Measurements from ENCODE around the gene RNF212. TPM values are rescaled to one million over a fixed set of nuclear protein-coding genes. Genes with fewer than 3 reads are reported as not detected.
A peak's percentile ranks its signal among the peaks of the same experiment; 100 is the strongest.

RNF212 gene
- total RNA-seq, 1 experiment from 2014 or later = not detected

DNA sequence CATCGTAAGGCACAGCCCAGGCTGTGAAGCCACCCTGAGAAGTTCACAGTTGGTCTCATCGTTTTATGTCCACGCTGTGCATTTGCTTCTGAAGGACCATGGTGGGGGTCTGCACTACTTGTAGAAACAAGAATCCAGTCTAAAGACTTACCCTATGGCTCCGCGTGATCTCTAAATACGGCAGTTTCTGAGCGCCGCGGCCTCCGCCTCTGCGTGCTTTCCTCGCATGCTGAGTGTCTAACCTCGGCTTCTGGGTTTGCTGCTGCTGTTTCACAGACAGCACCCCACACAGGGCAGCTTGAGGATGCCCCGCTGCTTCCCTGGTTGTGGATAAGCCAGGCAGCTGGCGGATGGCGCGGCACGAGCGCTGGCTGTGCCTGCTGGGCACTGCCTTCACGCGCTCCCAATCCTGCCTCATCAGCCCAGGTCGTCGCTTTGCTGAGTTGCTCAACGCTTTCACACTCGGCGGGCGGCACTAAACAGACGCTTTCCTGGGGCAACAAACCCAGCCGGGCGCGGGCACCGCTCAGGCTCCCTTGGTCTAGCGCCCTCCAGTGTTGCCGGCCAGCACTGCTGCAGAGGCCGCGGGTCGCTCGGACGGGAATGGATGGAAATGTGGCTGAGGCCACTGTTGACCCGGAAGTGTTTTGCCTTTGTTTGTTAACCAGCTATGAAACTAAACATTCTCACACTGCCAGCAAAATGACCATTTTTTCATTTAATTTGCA, 62.7 kb downstream of the RNF212 start:
- Histone ChIP-seq H3K4me3 (ENCODE audit: low read depth, low read length) (no peak overlapping the region), H3K27me3 (replicated peaks; ENCODE audit: control insufficient read depth, insufficient read depth, low read length) (no peaks in the 10 kb centered on the region), H3K4me1 (peaks cover 4% of the 10 kb centered on the region), H3K9me3 (no peaks in the 10 kb centered on the region), H3K36me3 (ENCODE audit: control insufficient read depth, insufficient read depth, low read length) (no peaks in the 10 kb centered on the region)
- H3K4me3 Mint-ChIP-seq (ENCODE audit: unreplicated experiment) = no peak overlapping the region
- no TSS peak for BruUV-seq (replicated peaks)
- H3K4me1 Mint-ChIP-seq (ENCODE audit: low read depth, unreplicated experiment) = no peaks in the 10 kb centered on the region
- no peaks in the 10 kb centered on the region for H3K36me3 Mint-ChIP-seq (ENCODE audit: insufficient read depth, unreplicated experiment)
- ChIA-PET POLR2A (no interaction called here), CTCF (interaction anchor here (0.7 to 1.2 kb wide), 2 partner anchors 11 to 14 kb away, joined by 3 read pairs; no protein-coding TSS in a partner anchor)
- no peak overlapping the region for H3K27ac Mint-ChIP-seq (ENCODE audit: unreplicated experiment)
- TF ChIP-seq, protein P1, sequence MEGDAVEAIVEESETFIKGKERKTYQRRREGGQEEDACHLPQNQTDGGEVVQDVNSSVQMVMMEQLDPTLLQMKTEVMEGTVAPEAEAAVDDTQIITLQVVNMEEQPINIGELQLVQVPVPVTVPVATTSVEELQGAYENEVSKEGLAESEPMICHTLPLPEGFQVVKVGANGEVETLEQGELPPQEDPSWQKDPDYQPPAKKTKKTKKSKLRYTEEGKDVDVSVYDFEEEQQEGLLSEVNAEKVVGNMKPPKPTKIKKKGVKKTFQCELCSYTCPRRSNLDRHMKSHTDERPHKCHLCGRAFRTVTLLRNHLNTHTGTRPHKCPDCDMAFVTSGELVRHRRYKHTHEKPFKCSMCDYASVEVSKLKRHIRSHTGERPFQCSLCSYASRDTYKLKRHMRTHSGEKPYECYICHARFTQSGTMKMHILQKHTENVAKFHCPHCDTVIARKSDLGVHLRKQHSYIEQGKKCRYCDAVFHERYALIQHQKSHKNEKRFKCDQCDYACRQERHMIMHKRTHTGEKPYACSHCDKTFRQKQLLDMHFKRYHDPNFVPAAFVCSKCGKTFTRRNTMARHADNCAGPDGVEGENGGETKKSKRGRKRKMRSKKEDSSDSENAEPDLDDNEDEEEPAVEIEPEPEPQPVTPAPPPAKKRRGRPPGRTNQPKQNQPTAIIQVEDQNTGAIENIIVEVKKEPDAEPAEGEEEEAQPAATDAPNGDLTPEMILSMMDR (IDR thresholded peaks at IDR 0.05; ENCODE audit: insufficient read depth in 1 of 2, low read depth in 1 of 2, low read length in 1 of 2, severe bottlenecking in 1 of 2, unreplicated experiment in 1 of 2) = no peak
- DNase-seq = peak in 1 of 2 experiments; percentile 7
- peaks cover 9% of the 10 kb centered on the region for H3K27me3 Mint-ChIP-seq (ENCODE audit: insufficient read depth, unreplicated experiment)
- H3K9me3 Mint-ChIP-seq (ENCODE audit: unreplicated experiment) = no peaks in the 10 kb centered on the region
- intact Hi-C loops (cut with micrococcal nuclease; ENCODE audit: unreplicated experiment) = no loop called here

DNA sequence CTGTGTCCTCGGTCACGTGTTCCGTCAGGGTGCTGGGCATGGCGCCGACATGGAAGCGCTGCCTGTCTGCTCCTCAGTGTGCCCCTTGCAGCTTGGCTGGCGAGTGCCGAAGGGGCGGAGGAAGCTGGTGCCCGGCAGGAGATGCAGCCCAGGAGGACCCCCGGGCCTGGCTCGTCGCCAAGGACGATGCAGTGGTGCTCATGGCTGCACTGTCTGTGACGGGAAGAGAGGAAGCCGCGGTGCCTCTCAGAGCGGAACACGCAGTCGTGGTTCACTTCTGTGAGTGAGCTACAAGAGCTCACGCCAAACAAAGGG, 63.8 kb downstream of the RNF212 start:
- intact Hi-C loops (cut with micrococcal nuclease; ENCODE audit: unreplicated experiment) = no loop called here
- TF ChIP-seq, protein P1 (IDR thresholded peaks at IDR 0.05; ENCODE audit: insufficient read depth in 1 of 2, low read depth in 1 of 2, low read length in 1 of 2, severe bottlenecking in 1 of 2, unreplicated experiment in 1 of 2) = no peak
- DNase-seq = no peak
- no peaks in the 10 kb centered on the region for H3K36me3 ChIP-seq (ENCODE audit: control insufficient read depth, insufficient read depth, low read length)
- Mint-ChIP-seq H3K9me3 (ENCODE audit: unreplicated experiment) (no peaks in the 10 kb centered on the region), H3K4me1 (ENCODE audit: low read depth, unreplicated experiment) (no peaks in the 10 kb centered on the region), H3K4me3 (ENCODE audit: unreplicated experiment) (no peak overlapping the region), H3K36me3 (ENCODE audit: insufficient read depth, unreplicated experiment) (no peaks in the 10 kb centered on the region), H3K27me3 (ENCODE audit: insufficient read depth, unreplicated experiment) (peaks cover 9% of the 10 kb centered on the region), H3K27ac (ENCODE audit: unreplicated experiment) (no peak overlapping the region)
- H3K27me3 ChIP-seq (replicated peaks; ENCODE audit: control insufficient read depth, insufficient read depth, low read length) = no peaks in the 10 kb centered on the region
- CTCF ChIA-PET = no interaction called here
- no peak overlapping the region for H3K4me3 ChIP-seq (ENCODE audit: low read depth, low read length)
- H3K4me1 ChIP-seq = peaks cover 15% of the 10 kb centered on the region
- POLR2A ChIA-PET = no interaction called here
- H3K9me3 ChIP-seq = no peaks in the 10 kb centered on the region
- BruUV-seq (replicated peaks) = no TSS peak

DNA sequence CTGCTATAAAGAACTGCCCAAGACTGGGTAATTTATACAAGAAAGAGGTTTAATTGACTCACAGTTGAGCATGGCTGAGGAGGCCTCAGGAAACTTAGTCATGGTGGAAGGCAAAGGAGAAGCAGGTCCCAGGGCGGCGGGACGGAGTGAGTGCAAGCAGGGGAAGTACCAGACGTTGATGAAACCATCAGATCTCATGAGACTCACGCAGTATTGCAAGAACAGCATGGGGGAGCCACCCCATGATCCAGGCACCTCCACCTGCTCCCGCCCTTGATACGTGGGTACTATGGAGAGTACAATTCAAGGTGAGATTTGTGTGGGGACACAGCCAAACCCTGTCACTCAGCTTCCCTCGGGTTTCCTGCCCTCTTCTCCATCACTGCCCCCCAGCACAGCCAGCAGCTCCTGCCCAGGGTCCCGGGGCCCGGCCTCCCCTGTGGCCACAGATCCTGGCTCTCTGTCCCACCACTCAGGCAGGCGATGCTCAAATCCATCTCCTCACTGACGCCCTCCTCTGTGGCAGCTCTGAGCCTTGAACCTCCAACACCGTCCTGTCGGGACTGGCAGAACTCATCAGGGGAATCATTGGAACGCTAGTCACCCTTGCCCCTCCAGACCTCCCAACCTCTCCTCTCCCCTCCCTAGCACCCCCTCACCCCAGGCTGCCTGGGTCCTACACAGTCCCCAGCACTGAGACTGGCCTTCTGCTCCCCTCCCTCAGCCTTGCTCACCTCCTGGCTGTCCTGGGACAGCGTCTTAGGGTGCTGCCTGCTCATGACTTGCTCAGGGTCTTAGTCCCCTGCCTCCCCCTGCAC, 64.4 kb downstream of the RNF212 start:
- no peak overlapping the region for H3K4me3 ChIP-seq (ENCODE audit: low read depth, low read length)
- H3K27me3 ChIP-seq (replicated peaks; ENCODE audit: control insufficient read depth, insufficient read depth, low read length) = no peaks in the 10 kb centered on the region
- CTCF ChIA-PET = no interaction called here
- no peaks in the 10 kb centered on the region for H3K36me3 ChIP-seq (ENCODE audit: control insufficient read depth, insufficient read depth, low read length)
- H3K9me3 ChIP-seq = no peaks in the 10 kb centered on the region
- no TSS peak for BruUV-seq (replicated peaks)
- no peak overlapping the region for H3K27ac Mint-ChIP-seq (ENCODE audit: unreplicated experiment)
- H3K4me1 ChIP-seq = peaks cover 21% of the 10 kb centered on the region
- no peaks in the 10 kb centered on the region for H3K9me3 Mint-ChIP-seq (ENCODE audit: unreplicated experiment)
- no peak overlapping the region for H3K4me3 Mint-ChIP-seq (ENCODE audit: unreplicated experiment)
- peaks cover 9% of the 10 kb centered on the region for H3K27me3 Mint-ChIP-seq (ENCODE audit: insufficient read depth, unreplicated experiment)
- H3K4me1 Mint-ChIP-seq (ENCODE audit: low read depth, unreplicated experiment) = no peaks in the 10 kb centered on the region
- DNase-seq = peak in 1 of 2 experiments; percentile 29
- H3K36me3 Mint-ChIP-seq (ENCODE audit: insufficient read depth, unreplicated experiment) = no peaks in the 10 kb centered on the region
- POLR2A ChIA-PET = no interaction called here
- intact Hi-C loops (cut with micrococcal nuclease; ENCODE audit: unreplicated experiment) = no loop called here
- TF ChIP-seq, protein P1 (IDR thresholded peaks at IDR 0.05; ENCODE audit: insufficient read depth in 1 of 2, low read depth in 1 of 2, low read length in 1 of 2, severe bottlenecking in 1 of 2, unreplicated experiment in 1 of 2) = no peak
